Measurements from ENCODE around the gene SMYD3.

DNA sequence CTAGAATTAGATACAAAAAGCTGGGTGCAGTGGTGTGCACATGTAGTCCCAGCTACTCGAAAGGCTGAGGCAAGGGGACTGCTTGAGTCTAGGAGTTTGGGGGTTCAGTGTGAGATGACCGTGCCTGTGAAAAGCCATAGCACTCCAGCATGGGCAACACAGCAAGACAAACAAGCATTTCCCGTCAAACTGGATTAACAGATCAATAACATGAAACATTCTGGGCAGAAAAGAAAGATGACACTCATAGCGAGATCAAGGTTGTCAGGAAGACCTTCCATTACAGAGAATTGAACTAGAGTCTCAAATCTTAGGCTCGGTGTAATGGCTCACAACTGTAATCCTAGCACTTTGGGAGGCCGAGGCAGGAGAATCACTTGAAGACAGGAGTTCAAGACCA lies 45.0 kb upstream of the SMYD3 start:
- TF ChIP-seq, protein P1, sequence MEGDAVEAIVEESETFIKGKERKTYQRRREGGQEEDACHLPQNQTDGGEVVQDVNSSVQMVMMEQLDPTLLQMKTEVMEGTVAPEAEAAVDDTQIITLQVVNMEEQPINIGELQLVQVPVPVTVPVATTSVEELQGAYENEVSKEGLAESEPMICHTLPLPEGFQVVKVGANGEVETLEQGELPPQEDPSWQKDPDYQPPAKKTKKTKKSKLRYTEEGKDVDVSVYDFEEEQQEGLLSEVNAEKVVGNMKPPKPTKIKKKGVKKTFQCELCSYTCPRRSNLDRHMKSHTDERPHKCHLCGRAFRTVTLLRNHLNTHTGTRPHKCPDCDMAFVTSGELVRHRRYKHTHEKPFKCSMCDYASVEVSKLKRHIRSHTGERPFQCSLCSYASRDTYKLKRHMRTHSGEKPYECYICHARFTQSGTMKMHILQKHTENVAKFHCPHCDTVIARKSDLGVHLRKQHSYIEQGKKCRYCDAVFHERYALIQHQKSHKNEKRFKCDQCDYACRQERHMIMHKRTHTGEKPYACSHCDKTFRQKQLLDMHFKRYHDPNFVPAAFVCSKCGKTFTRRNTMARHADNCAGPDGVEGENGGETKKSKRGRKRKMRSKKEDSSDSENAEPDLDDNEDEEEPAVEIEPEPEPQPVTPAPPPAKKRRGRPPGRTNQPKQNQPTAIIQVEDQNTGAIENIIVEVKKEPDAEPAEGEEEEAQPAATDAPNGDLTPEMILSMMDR (IDR thresholded peaks at IDR 0.05) = no peak
- TF ChIP-seq POLR2A (IDR thresholded peaks at IDR 0.05) = no peak
